Mesodermal cell (in vitro differentiated cells): ENCODE results near the gene KASH5.

Experiments
- H3K27ac ChIP-seq: 2 replicates; pipeline ENCODE4 v1.7.0; 2013; ENCODE audit warnings: mild to moderate bottlenecking, low read depth, low read length, moderate library complexity; ENCODE audit not compliant: severe bottlenecking
- H3K36me3 ChIP-seq: 2 replicates; pipeline ENCODE4 v1.7.1; 2013; ENCODE audit warnings: mild to moderate bottlenecking, low read length, moderate library complexity; ENCODE audit not compliant: control insufficient read depth, insufficient read depth
- H3K4me1 ChIP-seq: one replicate; pipeline ENCODE4 v1.7.1; 2013; ENCODE audit warnings: mild to moderate bottlenecking, low read length; ENCODE audit not compliant: insufficient read depth, control insufficient read depth, poor library complexity, severe bottlenecking
- H3K4me3 ChIP-seq: 2 replicates; pipeline ENCODE4 v1.7.0; 2013; ENCODE audit warnings: low read length, control low read depth, mild to moderate bottlenecking; ENCODE audit not compliant: insufficient read depth, poor library complexity, severe bottlenecking; ENCODE audit errors: extremely low read depth
- H3K9me3 ChIP-seq: 2 replicates; pipeline ENCODE4 v1.7.1; 2013; ENCODE audit warnings: mild to moderate bottlenecking, low read length, moderate library complexity; ENCODE audit not compliant: control insufficient read depth
- WGBS, 2 experiments: methylation state at CpG; one replicate each; pipeline ENCODE4 v1.1.5; 2013; ENCODE audit warnings: missing lambda C conversion rate in 2 of 2; ENCODE audit not compliant: insufficient coverage in 2 of 2; 5-methylcytosine and 5-hydroxymethylcytosine counted together

Gene KASH5

DNA sequence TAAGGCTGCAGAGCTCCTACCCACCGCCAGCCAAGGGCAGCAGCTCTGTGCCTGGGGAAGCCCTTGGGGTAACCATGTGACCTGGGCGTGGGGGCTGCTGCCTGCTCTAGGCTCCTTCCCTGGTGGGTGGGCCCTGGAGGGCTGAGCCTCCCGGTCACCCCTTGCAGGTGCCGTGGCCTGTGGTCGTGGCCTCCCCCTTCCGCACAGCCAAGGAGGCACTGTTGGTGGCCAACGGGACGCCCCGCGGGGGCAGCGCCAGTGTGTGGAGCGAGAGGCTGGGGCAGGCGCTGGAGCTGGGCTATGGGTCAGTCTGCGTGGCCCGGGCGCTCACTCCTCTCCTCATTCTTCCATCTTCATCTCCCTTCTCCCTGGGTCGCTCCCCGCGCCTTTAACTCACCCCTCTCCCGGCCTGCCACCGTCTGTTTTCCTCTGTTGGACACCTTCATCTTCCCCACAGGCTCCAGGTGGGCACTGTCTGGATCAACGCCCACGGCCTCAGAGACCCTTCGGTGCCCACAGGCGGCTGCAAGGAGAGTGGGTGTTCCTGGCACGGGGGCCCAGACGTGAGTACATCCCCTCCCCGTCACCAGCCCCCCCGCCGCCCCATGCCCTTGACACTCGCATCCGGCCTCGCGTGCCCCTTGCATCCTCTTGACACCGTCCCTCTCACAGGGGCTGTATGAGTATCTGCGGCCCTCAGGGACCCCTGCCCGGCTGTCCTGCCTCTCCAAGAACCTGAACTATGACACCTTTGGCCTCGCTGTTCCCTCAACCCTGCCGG, 76.1 kb downstream of the KASH5 start:
- Histone ChIP-seq H3K4me3 (no peak overlapping the region), H3K27ac (no peak overlapping the region), H3K9me3 (no peaks in the 10 kb centered on the region), H3K36me3 (peaks cover 38% of the 10 kb centered on the region), H3K4me1 (no peaks in the 10 kb centered on the region)
- WGBS, 2 experiments: 94 to 97% methylated on average over 34 to 37 of the region's 39 CpGs

- H3K36me3 ChIP-seq: peaks cover 35% of the 10 kb centered on the region
- no peaks in the 10 kb centered on the region for H3K4me1 ChIP-seq
- WGBS, 2 experiments: 86 to 94% methylated on average over 2 to 3 of the region's 3 CpGs
These were observed 77.3 kb downstream of the KASH5 start for GRCh38 chr19:49465371-49465770.

More at GRCh38 chr19:49465371-49465770, 77.3 kb downstream of the KASH5 start:
- Histone ChIP-seq H3K9me3 (no peaks in the 10 kb centered on the region), H3K27ac (no peak overlapping the region), H3K4me3 (no peak overlapping the region)
